Measurements from ENCODE around the gene TMEM179.
"Not testable (repeated sequence)": the region's sequence is repeated elsewhere in the genome, so short reads cannot be mapped to it uniquely, and the experiment has no call there.

DNA sequence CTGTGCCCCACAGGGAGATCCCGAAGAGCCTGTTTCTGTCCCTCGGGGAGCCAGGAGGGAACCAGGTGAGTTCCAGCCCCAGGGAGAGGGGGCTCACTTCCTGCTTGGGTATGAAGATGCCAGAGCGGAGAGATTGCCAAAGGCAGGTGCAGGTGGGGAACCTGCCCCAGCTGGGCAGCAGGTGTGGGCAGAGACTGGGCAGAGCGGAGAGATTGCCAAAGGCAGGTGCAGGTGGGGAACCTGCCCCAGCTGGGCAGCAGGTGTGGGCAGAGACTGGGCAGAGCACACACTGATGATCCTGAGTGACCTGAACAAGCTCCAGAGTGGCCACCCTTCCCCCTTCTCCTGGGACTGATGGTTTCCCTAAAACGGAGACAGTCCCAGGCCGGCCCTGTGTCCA is 24.6 kb downstream of the TMEM179 start:
- TF ChIP-seq, protein P1, sequence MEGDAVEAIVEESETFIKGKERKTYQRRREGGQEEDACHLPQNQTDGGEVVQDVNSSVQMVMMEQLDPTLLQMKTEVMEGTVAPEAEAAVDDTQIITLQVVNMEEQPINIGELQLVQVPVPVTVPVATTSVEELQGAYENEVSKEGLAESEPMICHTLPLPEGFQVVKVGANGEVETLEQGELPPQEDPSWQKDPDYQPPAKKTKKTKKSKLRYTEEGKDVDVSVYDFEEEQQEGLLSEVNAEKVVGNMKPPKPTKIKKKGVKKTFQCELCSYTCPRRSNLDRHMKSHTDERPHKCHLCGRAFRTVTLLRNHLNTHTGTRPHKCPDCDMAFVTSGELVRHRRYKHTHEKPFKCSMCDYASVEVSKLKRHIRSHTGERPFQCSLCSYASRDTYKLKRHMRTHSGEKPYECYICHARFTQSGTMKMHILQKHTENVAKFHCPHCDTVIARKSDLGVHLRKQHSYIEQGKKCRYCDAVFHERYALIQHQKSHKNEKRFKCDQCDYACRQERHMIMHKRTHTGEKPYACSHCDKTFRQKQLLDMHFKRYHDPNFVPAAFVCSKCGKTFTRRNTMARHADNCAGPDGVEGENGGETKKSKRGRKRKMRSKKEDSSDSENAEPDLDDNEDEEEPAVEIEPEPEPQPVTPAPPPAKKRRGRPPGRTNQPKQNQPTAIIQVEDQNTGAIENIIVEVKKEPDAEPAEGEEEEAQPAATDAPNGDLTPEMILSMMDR (IDR thresholded peaks at IDR 0.05) = not testable (repeated sequence)
- not testable (repeated sequence) for TF ChIP-seq POLR2A (IDR thresholded peaks at IDR 0.05)
